ENCODE data around the gene FAM107B.

The FAM107B gene

DNA sequence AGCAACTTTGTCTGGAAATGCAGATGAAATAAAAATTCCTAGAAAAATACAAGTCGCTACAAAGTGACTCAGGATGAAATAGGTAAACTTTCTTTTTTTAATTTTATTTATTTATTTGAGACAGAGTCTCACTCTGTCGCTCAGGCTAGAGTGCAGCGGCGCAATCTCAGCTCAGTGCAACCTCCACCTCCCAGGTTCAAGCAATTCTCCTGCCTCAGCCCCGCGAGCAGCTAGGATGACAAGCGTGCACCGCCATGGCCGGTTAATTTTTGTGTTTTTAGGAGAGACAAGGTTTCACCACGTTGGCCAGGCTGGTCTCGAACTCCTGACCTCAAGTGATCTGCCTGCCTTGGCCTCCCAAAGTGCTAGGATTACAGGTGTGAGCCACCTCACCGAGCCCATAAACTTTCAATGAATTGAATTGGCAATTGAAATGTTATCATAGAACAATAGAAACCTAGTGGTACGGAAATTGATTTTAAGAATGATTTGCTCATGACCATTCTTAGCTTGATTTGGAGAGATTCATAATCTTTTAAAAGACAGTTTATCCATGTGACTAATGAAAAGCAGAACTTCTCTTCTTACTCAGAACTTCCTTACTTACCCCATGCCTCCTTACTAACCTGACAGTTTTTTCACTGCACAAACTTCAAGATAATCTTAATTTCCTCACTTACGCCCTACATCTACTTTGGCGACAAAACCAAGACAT, 161.7 kb downstream of the FAM107B start:
- no peak overlapping the region for H3K4me3 ChIP-seq (ENCODE audit: low read depth, low read length)
- DNase-seq (ENCODE audit: low read depth, low spot score) = no peak
- no peak for TF ChIP-seq CTCF (IDR thresholded peaks at IDR 0.05; ENCODE audit: low read depth, low read length)
- in situ Hi-C loops (cut with HindIII; ENCODE audit: low sequenced_read_pairs) = no loop called here

GRCh38 chr10:14611968-14612693, 162.6 kb downstream of the FAM107B start:
- H3K4me3 ChIP-seq (ENCODE audit: low read depth, low read length) = no peak overlapping the region
- in situ Hi-C loops (cut with HindIII; ENCODE audit: low sequenced_read_pairs) = no loop called here
- no peak for TF ChIP-seq CTCF (IDR thresholded peaks at IDR 0.05; ENCODE audit: low read depth, low read length)
- DNase-seq (ENCODE audit: low read depth, low spot score) = no peak

DNA sequence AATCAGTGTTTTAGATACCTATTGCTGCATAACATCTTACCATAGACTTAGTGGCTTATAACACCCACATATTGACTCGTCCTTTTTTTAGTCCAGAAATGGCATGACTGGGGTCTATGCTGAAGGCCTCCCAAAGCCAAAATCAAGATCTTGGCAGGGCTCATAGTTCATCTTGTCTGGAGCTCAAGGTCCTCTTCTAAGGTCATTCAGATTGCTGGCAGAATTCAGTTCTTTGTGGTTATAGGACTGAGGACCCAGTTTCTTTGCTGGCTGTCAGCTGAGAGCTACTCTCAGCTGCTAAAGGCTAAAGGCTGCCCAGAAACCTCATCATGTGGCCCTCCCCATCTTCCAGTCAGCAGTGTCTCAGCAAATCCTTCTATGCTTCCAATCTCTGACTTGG, 165.5 kb downstream of the FAM107B start:
- DNase-seq (ENCODE audit: low read depth, low spot score) = no peak
- TF ChIP-seq CTCF (IDR thresholded peaks at IDR 0.05; ENCODE audit: low read depth, low read length) = no peak
- H3K4me3 ChIP-seq (ENCODE audit: low read depth, low read length) = no peak overlapping the region
- in situ Hi-C loops (cut with HindIII; ENCODE audit: low sequenced_read_pairs) = no loop called here

DNA sequence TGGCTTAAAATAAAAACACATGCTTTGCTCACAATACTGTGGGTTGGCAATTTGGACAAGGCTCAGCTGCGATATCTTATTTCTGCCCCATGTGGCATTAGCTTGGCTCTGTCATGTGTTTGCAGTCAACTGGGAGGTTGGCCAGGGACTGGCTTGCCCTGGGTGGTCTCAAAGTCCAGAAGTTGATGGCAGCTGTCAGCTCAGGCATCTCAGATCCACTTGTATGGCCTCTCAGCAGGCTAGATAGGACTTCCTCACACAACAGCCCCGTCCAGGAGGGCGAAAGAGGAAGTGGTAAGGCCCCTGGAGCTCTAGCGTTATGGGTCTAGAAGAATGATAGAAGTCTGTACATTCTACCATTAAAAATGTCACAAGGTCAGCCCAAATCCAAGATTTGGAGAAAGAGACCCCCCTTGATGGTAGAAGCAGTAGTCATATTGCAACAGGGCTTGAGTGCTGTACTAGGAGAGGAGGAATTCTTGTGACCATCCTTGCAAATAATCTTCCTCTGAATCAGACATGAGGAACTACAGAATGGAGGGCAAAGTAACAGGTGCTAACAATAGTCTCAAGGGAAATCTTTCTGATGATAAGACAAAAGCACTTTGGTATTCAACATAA, 166.2 kb downstream of the FAM107B start:
- DNase-seq (ENCODE audit: low read depth, low spot score) = no peak
- no peak overlapping the region for H3K4me3 ChIP-seq (ENCODE audit: low read depth, low read length)
- no peak for TF ChIP-seq CTCF (IDR thresholded peaks at IDR 0.05; ENCODE audit: low read depth, low read length)
- in situ Hi-C loops (cut with HindIII; ENCODE audit: low sequenced_read_pairs) = no loop called here

DNA sequence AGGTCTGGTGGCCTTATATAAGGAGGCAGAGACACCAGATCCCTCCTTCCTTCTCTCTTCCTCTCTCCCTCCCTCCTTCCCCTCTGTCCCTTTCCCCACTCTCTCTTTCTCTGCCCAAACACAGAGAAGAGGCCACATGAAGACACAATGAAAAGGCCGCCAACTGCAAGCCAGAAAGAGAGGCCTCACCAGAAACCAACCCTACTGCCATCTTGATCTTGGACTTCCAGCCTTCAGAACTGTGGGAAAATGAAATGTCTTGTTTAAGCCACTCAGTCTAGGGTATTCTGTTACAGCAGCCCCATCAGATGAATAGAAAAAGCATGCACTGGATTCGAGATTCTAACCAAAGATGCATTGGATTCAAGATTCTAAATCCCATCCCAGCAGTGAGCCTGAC, 168.1 kb downstream of the FAM107B start:
- no peak overlapping the region for H3K4me3 ChIP-seq (ENCODE audit: low read depth, low read length)
- DNase-seq (ENCODE audit: low read depth, low spot score) = no peak
- no peak for TF ChIP-seq CTCF (IDR thresholded peaks at IDR 0.05; ENCODE audit: low read depth, low read length)
- in situ Hi-C loops (cut with HindIII; ENCODE audit: low sequenced_read_pairs) = no loop called here

GRCh38 chr10:14605231-14605925, 169.3 kb downstream of the FAM107B start:
- peak overlapping the region; percentile 57 for H3K4me3 ChIP-seq (ENCODE audit: low read depth, low read length)
- DNase-seq (ENCODE audit: low read depth, low spot score) = peak; percentile 39
- in situ Hi-C loops (cut with HindIII; ENCODE audit: low sequenced_read_pairs) = no loop called here
- no peak for TF ChIP-seq CTCF (IDR thresholded peaks at IDR 0.05; ENCODE audit: low read depth, low read length)
